HEK293T (cell line): ENCODE results near the gene AMFR.

Source experiments
- BHLHE40 ChIP-seq: fragments of 450-650 bp; IDR thresholded peaks from 2 replicates; pipeline ENCODE4 v1.6.1; 2016; ENCODE audit warnings: mild to moderate bottlenecking, moderate library complexity, borderline replicate concordance
- TARDBP ChIP-seq: fragments of 450-650 bp; IDR thresholded peaks from 2 replicates; pipeline ENCODE4 v1.6.1; 2016

DNA sequence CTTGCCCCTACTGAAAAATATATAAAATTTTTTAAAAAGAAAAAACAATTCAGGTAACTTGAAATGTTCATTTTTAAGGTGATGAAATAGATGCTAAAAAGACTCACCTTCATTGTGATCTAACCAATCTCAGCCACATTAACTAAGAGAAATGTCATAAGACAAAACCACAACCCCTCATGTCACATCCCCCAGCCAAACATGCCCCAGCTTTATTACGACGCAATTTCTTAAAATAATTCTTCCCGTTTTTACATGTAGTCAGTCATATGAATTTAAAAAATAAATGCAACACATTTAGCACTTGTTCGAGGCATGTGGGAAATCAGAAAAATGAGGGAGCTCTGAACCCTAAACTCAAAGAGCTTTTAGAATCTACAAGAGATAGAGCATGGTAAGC, 9.5 kb downstream of the AMFR start:
- TF ChIP-seq TARDBP = no peak
- no peak for TF ChIP-seq BHLHE40
